Keratinocyte (primary cell): ENCODE data around the gene SIPA1L2. TPM values are rescaled to one million over a fixed set of nuclear protein-coding genes. Genes with fewer than 3 reads are reported as not detected.

Experiments
- DNase-seq: peaks from one replicate; pipeline ENCODE4 v3.0.0-alpha.2; 2011; ENCODE audit warnings: low read depth, missing footprints, low spot score
- FAIRE-seq: peaks from 2 replicates; lab custom pipeline; 2011; peaks lifted over from hg19 to GRCh38; lab: Jason Lieb, UNC
- H2AFZ ChIP-seq: 2 replicates; pipeline ENCODE4 v1.6.0; 2012; ENCODE audit warnings: low read length, control low read depth, inconsistent platforms; ENCODE audit not compliant: control insufficient read depth
- H3K27ac ChIP-seq: 2 replicates; pipeline ENCODE4 v1.5.1; 2011; ENCODE audit warnings: low read length; ENCODE audit not compliant: control insufficient read depth, insufficient read depth
- H3K27me3 ChIP-seq: 3 replicates; pipeline ENCODE4 v1.6.0; 2011; ENCODE audit warnings: low read length; ENCODE audit not compliant: control insufficient read depth, insufficient read depth; ENCODE audit errors: extremely low read depth
- H3K36me3 ChIP-seq, 2 experiments: 2 replicates in 1 of 2; 3 replicates in 1 of 2; pipeline ENCODE4 v1.5.1; 2011; ENCODE audit warnings: low read length in 2 of 2, mild to moderate bottlenecking in 1 of 2; ENCODE audit not compliant: control insufficient read depth in 2 of 2, insufficient read depth in 2 of 2; ENCODE audit errors: extremely low read depth in 1 of 2
- H3K4me1 ChIP-seq: 3 replicates; pipeline ENCODE4 v1.5.1; 2011; ENCODE audit warnings: low read length; ENCODE audit not compliant: control insufficient read depth, insufficient read depth; ENCODE audit errors: extremely low read depth
- H3K4me2 ChIP-seq: 3 replicates; pipeline ENCODE4 v1.6.0; 2011; ENCODE audit warnings: low read depth, low read length; ENCODE audit not compliant: control insufficient read depth, insufficient read depth; ENCODE audit errors: extremely low read depth
- H3K4me3 ChIP-seq, 3 experiments: fragments of 200-600 bp in 1 of 3; sonication (generic) in 1 of 3; 2 replicates in 2 of 3; 3 replicates in 1 of 3; pipeline ENCODE4 v1.5.1; 2011 to 2016; ENCODE audit warnings: low read length in 3 of 3, mild to moderate bottlenecking in 3 of 3, control low read depth in 2 of 3, inconsistent platforms in 1 of 3, low read depth in 1 of 3, mixed read lengths in 1 of 3, mixed run types in 1 of 3, moderate library complexity in 1 of 3; ENCODE audit not compliant: control insufficient read depth in 2 of 3, insufficient read depth in 2 of 3; ENCODE audit errors: extremely low read depth in 1 of 3
- H3K79me2 ChIP-seq: 2 replicates; pipeline ENCODE4 v1.6.0; 2012; ENCODE audit warnings: low read length; ENCODE audit not compliant: control insufficient read depth, insufficient read depth
- H3K9ac ChIP-seq: 3 replicates; pipeline ENCODE4 v1.6.0; 2011; ENCODE audit warnings: low read length; ENCODE audit not compliant: control insufficient read depth, insufficient read depth; ENCODE audit errors: extremely low read depth
- H3K9me1 ChIP-seq: 3 replicates; pipeline ENCODE4 v1.6.0; 2011; ENCODE audit warnings: low read length; ENCODE audit not compliant: control insufficient read depth, insufficient read depth; ENCODE audit errors: extremely low read depth
- H3K9me3 ChIP-seq: 2 replicates; pipeline ENCODE4 v1.5.1; 2012; ENCODE audit warnings: low read depth, low read length; ENCODE audit not compliant: control insufficient read depth
- H4K20me1 ChIP-seq: 3 replicates; pipeline ENCODE4 v1.6.0; 2011; ENCODE audit warnings: low read length; ENCODE audit not compliant: control insufficient read depth, insufficient read depth; ENCODE audit errors: extremely low read depth
- EZH2 ChIP-seq: IDR thresholded peaks from one replicate; pipeline ENCODE4 v1.6.1; 2012; ENCODE audit warnings: inconsistent platforms, mild to moderate bottlenecking, low read length, moderate library complexity
- dilution Hi-C: fragments of 300-500 bp; cut with MboI; formaldehyde crosslinking; loops from one replicate; pipeline ENCODE4 v1.7.0; 2020; ENCODE audit warnings: low sequenced_read_pairs; ENCODE audit not compliant: extremely low pct_ligation_motif_present
- polyA plus RNA-seq, 5 experiments: library from polyadenylated mRNA; depleted of rRNA in 3 of 5; stranded (reverse) in 3 of 5; stranded (forward) in 1 of 5; unstranded in 1 of 5; fragments of >200 nt; gene quantifications; 1 replicate in 1 of 5; 2 replicates in 3 of 5; 3 replicates in 1 of 5; pipeline versions ENCODE4 v1.2.1 to v1.2.3, GENCODE V29; 2011 to 2012; ENCODE audit warnings: missing spikeins in 2 of 5, low read depth in 1 of 5, low replicate concordance in 1 of 5
- TF ChIP-seq, protein P1 (sequence below), 3 experiments: IDR thresholded peaks in 1 of 3; conservative IDR thresholded peaks in 1 of 3; optimal IDR thresholded peaks in 1 of 3; 2 replicates in 2 of 3; 3 replicates in 1 of 3; pipeline versions ENCODE3 to v1.5.1; 2011; ENCODE audit warnings: low read length in 3 of 3, mild to moderate bottlenecking in 3 of 3, moderate library complexity in 2 of 3, control low read depth in 1 of 3, inconsistent platforms in 1 of 3; ENCODE audit not compliant: insufficient read depth in 2 of 3; ENCODE audit errors: extremely low read depth in 1 of 3

Gene SIPA1L2
- polyA plus RNA-seq, 1 donor (not counting 4 experiments of a cell fraction or from before 2014, with no cell fraction given): 2.1 TPM

DNA sequence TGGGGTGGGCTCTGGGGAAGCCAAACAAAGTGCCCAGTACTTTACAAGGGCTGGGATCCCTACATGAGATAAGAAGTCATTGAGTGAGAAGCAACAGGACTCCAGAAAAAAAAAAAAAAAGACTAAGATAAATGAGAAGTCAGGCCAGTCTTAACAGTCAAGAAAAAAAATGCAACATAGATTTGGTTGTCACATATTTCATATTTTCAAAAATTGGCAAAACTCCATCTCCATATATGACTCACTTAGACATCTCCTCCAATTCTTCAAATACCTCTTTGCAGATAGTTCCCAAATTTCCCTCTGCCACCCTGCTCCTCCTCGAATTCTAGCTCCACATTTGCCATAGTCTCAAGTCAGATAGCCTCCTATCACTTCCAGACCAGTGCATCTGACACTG lies 20.9 kb upstream of the SIPA1L2 start:
- no peaks in the 10 kb centered on the region for H3K36me3 ChIP-seq
- H3K79me2 ChIP-seq: no peaks in the 10 kb centered on the region
- H3K4me3 ChIP-seq: no peak overlapping the region
- H3K4me1 ChIP-seq: no peaks in the 10 kb centered on the region
- DNase-seq (no peak), FAIRE-seq (no peak)
- H3K27me3 ChIP-seq: no peaks in the 10 kb centered on the region
- no peak overlapping the region for H2AFZ ChIP-seq
- TF ChIP-seq EZH2: no peak
- TF ChIP-seq, protein P1, sequence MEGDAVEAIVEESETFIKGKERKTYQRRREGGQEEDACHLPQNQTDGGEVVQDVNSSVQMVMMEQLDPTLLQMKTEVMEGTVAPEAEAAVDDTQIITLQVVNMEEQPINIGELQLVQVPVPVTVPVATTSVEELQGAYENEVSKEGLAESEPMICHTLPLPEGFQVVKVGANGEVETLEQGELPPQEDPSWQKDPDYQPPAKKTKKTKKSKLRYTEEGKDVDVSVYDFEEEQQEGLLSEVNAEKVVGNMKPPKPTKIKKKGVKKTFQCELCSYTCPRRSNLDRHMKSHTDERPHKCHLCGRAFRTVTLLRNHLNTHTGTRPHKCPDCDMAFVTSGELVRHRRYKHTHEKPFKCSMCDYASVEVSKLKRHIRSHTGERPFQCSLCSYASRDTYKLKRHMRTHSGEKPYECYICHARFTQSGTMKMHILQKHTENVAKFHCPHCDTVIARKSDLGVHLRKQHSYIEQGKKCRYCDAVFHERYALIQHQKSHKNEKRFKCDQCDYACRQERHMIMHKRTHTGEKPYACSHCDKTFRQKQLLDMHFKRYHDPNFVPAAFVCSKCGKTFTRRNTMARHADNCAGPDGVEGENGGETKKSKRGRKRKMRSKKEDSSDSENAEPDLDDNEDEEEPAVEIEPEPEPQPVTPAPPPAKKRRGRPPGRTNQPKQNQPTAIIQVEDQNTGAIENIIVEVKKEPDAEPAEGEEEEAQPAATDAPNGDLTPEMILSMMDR (optimal IDR thresholded peaks at IDR 0.05 in 1 of 3, IDR thresholded peaks at IDR 0.05 in 1 of 3, conservative IDR thresholded peaks at IDR 0.05 in 1 of 3; ENCODE audit: extremely low read depth in 1 of 3, insufficient read depth in 2 of 3, low read length in 3 of 3): no peak
- H4K20me1 ChIP-seq: no peaks in the 10 kb centered on the region
- H3K9ac ChIP-seq: no peak overlapping the region
- no peaks in the 10 kb centered on the region for H3K9me1 ChIP-seq
- no peaks in the 10 kb centered on the region for H3K9me3 ChIP-seq
- dilution Hi-C loops: no loop called here
- no peak overlapping the region for H3K27ac ChIP-seq
- no peak overlapping the region for H3K4me2 ChIP-seq

DNA sequence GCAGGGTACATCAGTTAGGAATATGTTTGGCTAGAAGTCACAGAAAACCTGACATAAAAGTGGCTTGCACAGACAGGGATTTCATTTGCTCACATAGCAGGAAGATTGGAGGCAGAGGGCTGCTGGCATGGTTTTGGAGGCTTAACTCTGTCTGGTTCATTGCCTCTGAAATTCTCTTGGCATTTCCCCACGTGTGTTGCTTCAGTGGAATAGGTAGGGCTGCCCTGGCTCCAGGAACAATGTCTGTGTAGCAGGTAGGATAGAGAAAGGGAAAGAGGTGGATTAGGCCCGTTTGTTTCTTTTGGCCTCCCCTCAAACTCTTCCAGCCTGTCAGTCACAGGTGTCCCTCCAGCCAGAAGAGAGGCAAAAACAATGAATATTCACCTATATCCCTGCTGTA lies 20.5 kb upstream of the SIPA1L2 start:
- DNase-seq (no peak), FAIRE-seq (no peak)
- Histone ChIP-seq H3K4me1 (no peaks in the 10 kb centered on the region), H3K27me3 (no peaks in the 10 kb centered on the region), H3K9ac (no peak overlapping the region), H3K4me2 (no peak overlapping the region), H4K20me1 (no peaks in the 10 kb centered on the region), H3K9me3 (no peaks in the 10 kb centered on the region), H3K27ac (no peak overlapping the region), H3K4me3 (no peak overlapping the region), H3K36me3 (no peaks in the 10 kb centered on the region), H3K79me2 (no peaks in the 10 kb centered on the region), H2AFZ (no peak overlapping the region), H3K9me1 (no peaks in the 10 kb centered on the region)
- dilution Hi-C loops: no loop called here
- TF ChIP-seq, protein P1 (optimal IDR thresholded peaks at IDR 0.05 in 1 of 3, IDR thresholded peaks at IDR 0.05 in 1 of 3, conservative IDR thresholded peaks at IDR 0.05 in 1 of 3; ENCODE audit: extremely low read depth in 1 of 3, insufficient read depth in 2 of 3, low read length in 3 of 3): no peak
- no peak for TF ChIP-seq EZH2
